GM12872 (cell line): Measurements from ENCODE around the gene STK17A.

ENCODE experiments used
- TF ChIP-seq, protein P1 (sequence below): IDR thresholded peaks from 3 replicates; pipeline ENCODE4 v1.5.1; 2011; ENCODE audit warnings: low read depth, mild to moderate bottlenecking, low read length, moderate library complexity; ENCODE audit not compliant: insufficient read depth

The STK17A gene

DNA sequence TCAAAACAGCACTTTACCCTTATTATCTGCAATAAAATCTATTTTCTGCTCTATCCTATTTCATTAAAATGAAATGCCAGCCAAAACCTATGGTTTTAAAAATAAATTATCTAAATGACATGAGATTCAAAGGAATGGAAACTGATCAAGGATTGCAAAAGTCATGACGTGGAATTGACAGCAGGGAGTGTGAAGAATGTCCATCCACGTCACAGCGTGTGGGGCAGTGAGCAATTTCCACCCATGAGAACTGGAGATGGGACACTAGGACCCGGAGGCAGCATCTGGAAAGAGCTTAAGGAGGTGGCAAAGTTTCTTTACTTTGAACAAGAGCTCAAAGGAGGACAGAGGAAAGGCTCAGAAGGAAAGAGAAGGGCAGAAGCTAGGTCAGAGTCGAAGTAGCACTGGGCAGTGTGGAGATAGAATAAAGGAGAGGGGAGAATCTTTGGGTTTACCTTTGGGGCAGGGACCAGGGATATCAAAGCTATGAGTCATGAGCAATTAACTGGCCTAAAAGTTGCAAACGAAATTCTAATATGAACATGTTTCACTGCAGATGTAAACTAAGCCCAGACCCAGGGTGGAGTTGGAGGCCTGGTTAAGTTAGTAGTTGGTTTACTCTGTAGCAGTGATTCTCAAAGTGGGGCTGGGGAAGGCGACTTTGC, 24.9 kb upstream of the STK17A start:
- TF ChIP-seq, protein P1, sequence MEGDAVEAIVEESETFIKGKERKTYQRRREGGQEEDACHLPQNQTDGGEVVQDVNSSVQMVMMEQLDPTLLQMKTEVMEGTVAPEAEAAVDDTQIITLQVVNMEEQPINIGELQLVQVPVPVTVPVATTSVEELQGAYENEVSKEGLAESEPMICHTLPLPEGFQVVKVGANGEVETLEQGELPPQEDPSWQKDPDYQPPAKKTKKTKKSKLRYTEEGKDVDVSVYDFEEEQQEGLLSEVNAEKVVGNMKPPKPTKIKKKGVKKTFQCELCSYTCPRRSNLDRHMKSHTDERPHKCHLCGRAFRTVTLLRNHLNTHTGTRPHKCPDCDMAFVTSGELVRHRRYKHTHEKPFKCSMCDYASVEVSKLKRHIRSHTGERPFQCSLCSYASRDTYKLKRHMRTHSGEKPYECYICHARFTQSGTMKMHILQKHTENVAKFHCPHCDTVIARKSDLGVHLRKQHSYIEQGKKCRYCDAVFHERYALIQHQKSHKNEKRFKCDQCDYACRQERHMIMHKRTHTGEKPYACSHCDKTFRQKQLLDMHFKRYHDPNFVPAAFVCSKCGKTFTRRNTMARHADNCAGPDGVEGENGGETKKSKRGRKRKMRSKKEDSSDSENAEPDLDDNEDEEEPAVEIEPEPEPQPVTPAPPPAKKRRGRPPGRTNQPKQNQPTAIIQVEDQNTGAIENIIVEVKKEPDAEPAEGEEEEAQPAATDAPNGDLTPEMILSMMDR = no peak

DNA sequence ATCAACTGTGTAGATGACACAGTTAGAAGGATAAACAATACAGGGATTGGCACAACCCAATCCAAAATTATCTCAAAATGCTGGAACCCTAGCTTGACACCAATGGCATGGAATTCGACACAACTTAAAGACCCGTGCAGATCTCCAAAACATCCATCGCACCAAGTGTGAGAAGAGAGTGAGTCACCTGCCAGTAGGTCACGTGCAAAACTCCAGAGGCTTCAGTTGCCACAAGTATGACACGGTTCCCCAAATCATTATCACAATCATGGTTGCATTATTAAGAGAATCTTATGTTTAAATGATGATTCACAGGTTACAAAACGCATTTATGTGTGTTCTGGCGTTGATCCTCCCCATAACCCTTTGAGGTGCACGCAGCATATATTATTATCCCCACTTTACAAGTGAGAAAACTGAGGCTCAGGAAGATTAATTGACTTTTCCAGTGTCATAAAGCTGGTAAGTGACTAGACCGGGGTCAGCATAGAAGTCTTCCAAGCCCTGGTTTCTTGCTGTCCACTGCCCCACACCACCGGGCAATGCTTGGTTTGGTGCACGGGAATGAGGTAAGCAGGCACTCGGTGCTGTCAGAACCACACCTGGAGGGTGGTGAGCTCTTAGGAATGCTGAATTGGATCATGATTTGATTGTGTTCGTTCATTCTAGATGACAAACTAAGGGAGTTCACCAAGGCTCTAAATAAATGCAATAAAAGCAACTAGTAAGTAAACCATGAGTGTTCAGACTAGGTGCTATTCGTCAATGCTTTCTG, 23.6 kb upstream of the STK17A start:
- TF ChIP-seq, protein P1 = no peak

DNA sequence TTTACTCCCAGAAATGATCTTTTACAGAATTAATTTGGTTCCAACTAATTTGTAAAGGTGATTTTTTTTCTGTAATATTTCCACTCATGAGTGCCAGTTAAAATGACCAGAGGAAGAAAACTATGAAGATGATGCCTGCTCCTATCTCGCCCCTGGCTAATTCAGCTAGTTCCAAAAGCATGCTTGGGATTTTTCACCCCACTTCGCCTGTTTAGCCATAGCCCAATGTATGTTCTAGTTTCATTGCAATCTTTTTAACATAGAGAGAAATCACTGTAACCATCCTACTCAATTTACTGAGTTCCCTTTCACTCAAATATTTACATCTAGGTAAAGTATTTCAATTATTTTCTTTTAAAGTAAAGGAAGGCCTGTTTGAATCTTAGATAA, 23.0 kb upstream of the STK17A start:
- TF ChIP-seq, protein P1 = no peak

DNA sequence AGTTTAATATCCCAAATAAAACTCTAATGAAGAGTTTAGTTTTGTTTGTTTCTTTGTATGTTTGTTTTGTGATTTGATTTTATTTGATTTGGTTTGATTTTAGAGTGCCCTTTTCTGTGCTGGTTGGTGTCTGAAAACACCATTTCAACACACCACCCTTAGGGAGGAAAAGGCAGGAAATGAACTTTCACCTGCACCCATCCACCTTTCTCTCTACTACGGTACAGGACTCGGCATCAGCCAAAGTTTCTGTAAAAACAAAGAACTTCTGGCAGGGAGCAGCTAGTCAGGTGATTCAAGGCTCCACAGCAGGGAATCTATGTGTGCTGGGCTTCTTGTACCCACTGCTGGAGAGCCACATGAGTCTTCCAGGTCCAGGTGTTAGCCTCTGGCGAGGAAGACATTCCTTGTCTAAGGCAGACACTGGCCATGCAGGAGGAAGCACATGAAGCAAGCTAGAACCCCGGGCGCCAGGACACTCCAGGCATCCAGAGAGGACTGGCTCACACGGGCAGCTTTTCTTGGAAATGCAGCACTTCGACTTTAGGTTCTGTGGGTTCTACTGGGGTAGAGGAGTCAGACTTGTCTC, 22.1 kb upstream of the STK17A start:
- TF ChIP-seq, protein P1 = no peak

DNA sequence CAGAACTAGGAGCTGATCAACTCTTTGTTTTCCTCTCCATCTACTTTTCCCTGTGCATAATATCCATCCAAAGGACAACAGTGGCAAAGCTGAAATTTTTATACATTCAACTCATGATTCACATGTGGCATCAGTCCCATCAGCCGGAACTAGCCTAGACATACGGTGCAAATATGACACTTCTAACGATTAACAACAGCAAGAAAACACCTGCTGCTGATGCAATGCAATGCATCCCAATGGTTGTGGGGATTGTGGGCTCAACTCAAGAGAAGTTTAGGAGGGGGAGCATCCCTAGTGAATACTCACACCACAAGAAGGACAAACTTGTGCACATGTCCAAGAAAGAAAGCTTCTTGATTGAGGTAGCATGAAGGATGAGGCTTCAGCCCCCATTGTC, 20.5 kb upstream of the STK17A start:
- TF ChIP-seq, protein P1 = no peak

DNA sequence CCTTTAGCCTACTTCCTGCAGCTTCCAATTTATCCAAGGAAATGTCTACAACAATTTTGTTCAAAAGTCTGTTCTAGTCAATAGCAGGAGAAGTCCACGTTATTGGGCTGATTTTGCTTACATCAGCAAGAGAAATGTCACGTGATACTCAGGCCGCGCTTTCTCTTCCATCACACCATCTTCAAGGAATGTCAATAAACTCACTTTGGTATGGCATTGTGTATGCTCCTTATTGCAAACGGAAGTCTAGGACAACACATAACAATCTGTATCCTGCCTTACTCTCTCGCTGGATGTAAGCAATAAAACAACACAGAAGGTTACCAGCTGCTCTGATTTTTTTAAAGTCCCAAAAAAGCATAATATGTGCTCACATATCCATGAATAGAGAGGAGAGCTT, 17.1 kb upstream of the STK17A start:
- TF ChIP-seq, protein P1 = no peak

DNA sequence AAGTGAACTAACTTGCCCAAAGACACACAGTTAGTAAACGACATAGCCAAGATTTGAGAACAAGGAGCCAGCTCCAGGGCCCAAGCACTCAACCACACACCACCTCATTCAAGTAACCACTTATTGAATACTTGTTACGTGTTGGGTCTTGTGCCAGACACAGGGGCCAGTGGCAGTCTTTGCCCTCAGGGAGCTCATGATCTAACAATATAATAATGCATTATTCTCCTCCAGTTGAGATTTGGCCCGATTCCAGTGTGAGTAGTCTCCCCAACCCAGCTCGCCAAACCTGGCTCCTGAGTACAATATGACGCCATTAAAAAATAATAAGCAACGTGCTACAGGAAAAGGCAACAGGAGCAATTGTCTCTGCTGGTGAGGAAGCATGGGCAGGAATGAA, 14.4 kb upstream of the STK17A start:
- TF ChIP-seq, protein P1 = no peak
